ENCODE results near the gene NAT10.
"Not testable (repeated sequence)": the region's sequence is repeated elsewhere in the genome, so short reads cannot be mapped to it uniquely, and the experiment has no call there.

Gene NAT10

GRCh38 chr11:34080609-34081008 lies 24.8 kb upstream of the NAT10 start:
- Histone ChIP-seq H3K4me1 (ENCODE audit: insufficient read depth, low read length) (no peaks in the 10 kb centered on the region), H3K9ac (ENCODE audit: low read depth, low read length) (no peak overlapping the region), H3K36me3 (ENCODE audit: insufficient read depth, low read length) (peaks cover 27% of the 10 kb centered on the region), H3K9me3 (ENCODE audit: control insufficient read depth, insufficient read depth, low read length) (no peaks in the 10 kb centered on the region)

- Histone ChIP-seq H3K9ac (ENCODE audit: low read depth, low read length) (no peak overlapping the region), H3K4me1 (ENCODE audit: insufficient read depth, low read length) (no peaks in the 10 kb centered on the region), H3K36me3 (ENCODE audit: insufficient read depth, low read length) (peaks cover 42% of the 10 kb centered on the region), H3K9me3 (ENCODE audit: control insufficient read depth, insufficient read depth, low read length) (no peaks in the 10 kb centered on the region)
Measured at GRCh38 chr11:34084637-34085036, 20.8 kb upstream of the NAT10 start.

GRCh38 chr11:34086554-34087283 lies 18.7 kb upstream of the NAT10 start:
- Histone ChIP-seq H3K36me3 (ENCODE audit: insufficient read depth, low read length) (peaks cover 46% of the 10 kb centered on the region), H3K9me3 (ENCODE audit: control insufficient read depth, insufficient read depth, low read length) (no peaks in the 10 kb centered on the region), H3K9ac (ENCODE audit: low read depth, low read length) (no peak overlapping the region), H3K4me1 (ENCODE audit: insufficient read depth, low read length) (no peaks in the 10 kb centered on the region)

- H3K9me3 ChIP-seq (ENCODE audit: control insufficient read depth, insufficient read depth, low read length): no peaks in the 10 kb centered on the region
- H3K9ac ChIP-seq (ENCODE audit: low read depth, low read length): no peak overlapping the region
- peaks cover 53% of the 10 kb centered on the region for H3K36me3 ChIP-seq (ENCODE audit: insufficient read depth, low read length)
- H3K4me1 ChIP-seq (ENCODE audit: insufficient read depth, low read length): no peaks in the 10 kb centered on the region
Measured at GRCh38 chr11:34091825-34092224, 13.6 kb upstream of the NAT10 start.

- not testable (repeated sequence) for H3K9ac ChIP-seq (ENCODE audit: low read depth, low read length); H3K9me3 ChIP-seq (ENCODE audit: control insufficient read depth, insufficient read depth, low read length); H3K4me1 ChIP-seq (ENCODE audit: insufficient read depth, low read length)
- H3K36me3 ChIP-seq (ENCODE audit: insufficient read depth, low read length): peaks cover 50% of the 10 kb centered on the region
Measured at GRCh38 chr11:34094900-34095299, 10.5 kb upstream of the NAT10 start.

GRCh38 chr11:34098813-34099212 lies 6.6 kb upstream of the NAT10 start:
- Histone ChIP-seq H3K9me3 (ENCODE audit: control insufficient read depth, insufficient read depth, low read length) (no peaks in the 10 kb centered on the region), H3K4me1 (ENCODE audit: insufficient read depth, low read length) (no peaks in the 10 kb centered on the region), H3K36me3 (ENCODE audit: insufficient read depth, low read length) (peaks cover 28% of the 10 kb centered on the region)

GRCh38 chr11:34104680-34105078 lies 750 bp upstream of the NAT10 start:
- Histone ChIP-seq H3K9ac (ENCODE audit: low read depth, low read length) (peak overlapping the region; percentile 76), H3K4me1 (ENCODE audit: insufficient read depth, low read length) (peaks cover 5% of the 10 kb centered on the region; the same call in 1 of the 2 replicates), H3K36me3 (ENCODE audit: insufficient read depth, low read length) (peaks cover 19% of the 10 kb centered on the region), H3K9me3 (ENCODE audit: control insufficient read depth, insufficient read depth, low read length) (no peaks in the 10 kb centered on the region)

More at GRCh38 chr11:34098813-34099212, 6.6 kb upstream of the NAT10 start:
- no peak overlapping the region for H3K9ac ChIP-seq (ENCODE audit: low read depth, low read length)

- Histone ChIP-seq H3K36me3 (ENCODE audit: insufficient read depth, low read length) (peaks cover 15% of the 10 kb centered on the region), H3K9me3 (ENCODE audit: control insufficient read depth, insufficient read depth, low read length) (no peaks in the 10 kb centered on the region), H3K4me1 (ENCODE audit: insufficient read depth, low read length) (peaks cover 5% of the 10 kb centered on the region; the same call in 1 of the 2 replicates), H3K9ac (ENCODE audit: low read depth, low read length) (peak overlapping the region; percentile 76)
Measured at GRCh38 chr11:34105957-34106504, 602 bp downstream of the NAT10 start.

GRCh38 chr11:34111722-34112270 lies 6.4 kb downstream of the NAT10 start:
- Histone ChIP-seq H3K9ac (ENCODE audit: low read depth, low read length) (no peak overlapping the region), H3K9me3 (ENCODE audit: control insufficient read depth, insufficient read depth, low read length) (no peaks in the 10 kb centered on the region), H3K4me1 (ENCODE audit: insufficient read depth, low read length) (peaks cover 2% of the 10 kb centered on the region; the same call in 1 of the 2 replicates), H3K36me3 (ENCODE audit: insufficient read depth, low read length) (peaks cover 45% of the 10 kb centered on the region)

GRCh38 chr11:34114014-34114413 lies 8.6 kb downstream of the NAT10 start:
- Histone ChIP-seq H3K4me1 (ENCODE audit: insufficient read depth, low read length) (no peaks in the 10 kb centered on the region), H3K9me3 (ENCODE audit: control insufficient read depth, insufficient read depth, low read length) (no peaks in the 10 kb centered on the region), H3K9ac (ENCODE audit: low read depth, low read length) (no peak overlapping the region), H3K36me3 (ENCODE audit: insufficient read depth, low read length) (peaks cover 47% of the 10 kb centered on the region)

- Histone ChIP-seq H3K36me3 (ENCODE audit: insufficient read depth, low read length) (peaks cover 44% of the 10 kb centered on the region), H3K9ac (ENCODE audit: low read depth, low read length) (no peak overlapping the region), H3K9me3 (ENCODE audit: control insufficient read depth, insufficient read depth, low read length) (no peaks in the 10 kb centered on the region), H3K4me1 (ENCODE audit: insufficient read depth, low read length) (no peaks in the 10 kb centered on the region)
Measured at GRCh38 chr11:34114471-34114870, 9.0 kb downstream of the NAT10 start.

- Histone ChIP-seq H3K4me1 (ENCODE audit: insufficient read depth, low read length) (no peaks in the 10 kb centered on the region), H3K36me3 (ENCODE audit: insufficient read depth, low read length) (peaks cover 41% of the 10 kb centered on the region), H3K9ac (ENCODE audit: low read depth, low read length) (no peak overlapping the region), H3K9me3 (ENCODE audit: control insufficient read depth, insufficient read depth, low read length) (no peaks in the 10 kb centered on the region)
Measured at GRCh38 chr11:34120651-34121050, 15.2 kb downstream of the NAT10 start.

- peaks cover 30% of the 10 kb centered on the region for H3K36me3 ChIP-seq (ENCODE audit: insufficient read depth, low read length)
Measured at GRCh38 chr11:34124885-34125668, 19.6 kb downstream of the NAT10 start.

GRCh38 chr11:34126959-34127848 lies 21.8 kb downstream of the NAT10 start:
- H3K9ac ChIP-seq (ENCODE audit: low read depth, low read length): no peak overlapping the region
- H3K4me1 ChIP-seq (ENCODE audit: insufficient read depth, low read length): no peaks in the 10 kb centered on the region
- no peaks in the 10 kb centered on the region for H3K9me3 ChIP-seq (ENCODE audit: control insufficient read depth, insufficient read depth, low read length)
- H3K36me3 ChIP-seq (ENCODE audit: insufficient read depth, low read length): peaks cover 32% of the 10 kb centered on the region

More at GRCh38 chr11:34124885-34125668, 19.6 kb downstream of the NAT10 start:
- H3K9me3 ChIP-seq (ENCODE audit: control insufficient read depth, insufficient read depth, low read length): no peaks in the 10 kb centered on the region
- no peaks in the 10 kb centered on the region for H3K4me1 ChIP-seq (ENCODE audit: insufficient read depth, low read length)
- no peak overlapping the region for H3K9ac ChIP-seq (ENCODE audit: low read depth, low read length)
